GM19035 (cell line): ENCODE measurements around the gene ADAMTSL5.
"Not testable (repeated sequence)": the region's sequence is repeated elsewhere in the genome, so short reads cannot be mapped to it uniquely, and the experiment has no call there.

Experiments used
- ATAC-seq: cut with Tn5 transposase; IDR thresholded peaks from one replicate; pipeline ENCODE4 v1.9.1; 2021; ENCODE audit not compliant: unreplicated experiment

The ADAMTSL5 gene

DNA sequence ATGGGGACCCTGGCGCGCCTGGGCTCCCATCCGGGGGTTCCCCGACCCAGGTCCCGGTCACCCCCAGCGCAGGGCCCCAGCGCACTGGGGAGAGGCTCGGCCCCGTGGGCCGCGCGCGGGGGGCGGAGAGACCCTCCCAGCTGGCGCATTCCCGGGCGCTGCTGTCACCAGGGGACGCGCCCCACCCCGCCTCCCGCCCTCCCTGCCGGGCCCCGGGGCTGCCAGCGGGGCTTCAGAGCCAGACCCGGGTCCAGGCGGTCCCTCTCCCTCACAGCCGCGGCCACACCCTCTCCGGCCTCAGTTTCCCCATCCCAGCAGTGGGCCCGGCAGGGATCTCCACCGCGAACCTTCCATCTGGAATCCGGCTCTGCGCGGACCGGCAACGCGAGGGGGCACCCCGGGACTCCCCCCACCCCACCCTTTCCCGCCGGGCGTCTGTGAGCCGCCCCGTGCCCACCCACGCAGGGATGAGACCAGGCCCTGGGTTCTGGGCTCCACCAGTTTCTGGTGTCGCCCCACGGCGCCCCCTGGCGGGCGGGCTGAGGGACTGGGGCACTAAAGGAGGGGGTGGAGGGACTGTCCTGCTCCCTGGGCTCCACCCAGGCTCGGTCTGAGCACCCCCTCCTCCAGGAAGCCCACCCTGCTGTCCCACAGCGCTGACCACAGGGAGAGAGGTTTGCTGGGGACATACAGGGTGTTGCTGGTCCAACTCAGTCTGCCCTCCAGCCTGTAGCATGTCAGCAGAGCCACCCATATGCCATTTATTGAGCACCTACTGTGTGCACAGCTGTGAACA, 878 bp upstream of the ADAMTSL5 start:
- ATAC-seq: no peak

GRCh38 chr19:1511318-1512317, 1.2 kb downstream of the ADAMTSL5 start:
- no peak for ATAC-seq

DNA sequence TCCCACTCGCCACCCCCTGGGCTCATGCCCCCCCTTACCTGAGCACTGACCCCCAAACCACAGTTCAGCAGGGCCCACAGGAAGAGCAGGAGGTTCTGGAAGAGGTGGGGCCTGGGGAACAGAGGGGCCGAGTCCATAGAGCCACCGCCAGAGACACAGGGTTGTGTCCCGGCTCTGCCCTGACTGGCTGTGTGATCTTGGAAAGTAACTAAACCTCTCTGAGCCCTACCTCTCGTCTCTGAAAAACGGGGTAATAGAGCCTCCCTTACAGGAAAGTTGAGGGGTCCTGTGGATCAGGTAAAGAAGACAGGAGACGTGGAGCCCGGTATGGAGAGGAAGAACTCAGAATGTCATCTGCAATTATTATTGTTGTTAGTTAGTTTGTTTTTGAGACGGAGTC, 2.0 kb downstream of the ADAMTSL5 start:
- ATAC-seq: no peak

DNA sequence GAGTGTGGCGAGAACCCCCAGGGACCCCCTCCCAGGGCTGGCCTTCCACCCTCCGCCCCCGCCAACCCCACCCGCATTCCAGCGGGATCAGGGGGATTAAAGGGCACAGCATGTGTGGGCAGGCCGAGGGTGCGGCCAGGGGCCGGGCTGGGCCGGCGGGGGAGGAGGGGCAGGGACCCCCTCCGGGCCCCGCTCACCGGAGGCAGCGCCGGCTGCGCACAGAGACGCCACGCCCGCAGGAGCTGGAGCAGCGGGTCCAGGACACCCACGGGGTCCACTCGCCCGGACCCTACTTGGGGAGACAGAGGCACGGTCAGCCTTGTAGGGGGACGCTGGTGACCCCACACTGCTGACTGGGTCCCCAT, 2.4 kb downstream of the ADAMTSL5 start:
- ATAC-seq: no peak

DNA sequence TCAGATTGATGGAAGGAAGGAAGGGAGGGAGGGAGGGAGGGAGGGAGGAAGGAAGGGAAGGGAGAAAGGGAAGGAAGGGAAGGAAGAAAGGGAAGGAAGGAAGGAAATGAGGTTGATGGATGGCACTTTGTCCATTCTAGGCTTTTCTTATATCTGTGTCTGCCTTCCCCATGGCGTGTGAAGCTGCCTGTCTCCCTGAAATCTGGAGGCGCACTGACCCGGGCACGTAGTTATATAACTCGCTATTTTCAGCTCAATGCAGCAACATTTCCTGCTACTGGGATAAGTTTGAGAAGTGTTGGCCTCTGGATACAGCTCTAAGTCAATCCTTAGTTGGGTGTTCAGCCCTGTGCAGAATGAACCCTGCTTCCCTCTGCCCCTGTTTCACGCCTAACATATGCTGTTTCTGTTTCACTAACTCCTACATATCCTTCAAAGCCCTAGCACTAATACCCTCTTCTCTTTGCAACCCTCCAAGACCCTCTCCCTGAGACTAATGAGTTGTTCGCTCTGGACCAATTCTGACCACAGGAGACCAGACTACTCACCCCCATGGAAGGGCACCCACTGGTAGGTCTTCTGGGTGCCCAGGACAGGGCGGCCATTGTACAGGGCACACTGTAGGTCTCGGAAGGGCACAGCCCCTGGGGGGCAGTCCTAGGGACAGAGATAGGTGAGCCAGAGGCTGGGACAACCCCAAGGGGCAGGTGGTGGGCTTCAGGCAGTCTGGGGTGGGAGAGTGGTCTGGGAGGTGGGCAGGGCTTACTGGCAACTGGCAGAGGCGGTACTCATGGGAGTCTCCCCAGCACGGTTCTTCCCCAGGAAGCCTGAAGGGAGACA, 3.0 kb downstream of the ADAMTSL5 start:
- ATAC-seq: no peak

- no peak for ATAC-seq
Observed at GRCh38 chr19:1508507-1508856, 4.3 kb downstream of the ADAMTSL5 start.

DNA sequence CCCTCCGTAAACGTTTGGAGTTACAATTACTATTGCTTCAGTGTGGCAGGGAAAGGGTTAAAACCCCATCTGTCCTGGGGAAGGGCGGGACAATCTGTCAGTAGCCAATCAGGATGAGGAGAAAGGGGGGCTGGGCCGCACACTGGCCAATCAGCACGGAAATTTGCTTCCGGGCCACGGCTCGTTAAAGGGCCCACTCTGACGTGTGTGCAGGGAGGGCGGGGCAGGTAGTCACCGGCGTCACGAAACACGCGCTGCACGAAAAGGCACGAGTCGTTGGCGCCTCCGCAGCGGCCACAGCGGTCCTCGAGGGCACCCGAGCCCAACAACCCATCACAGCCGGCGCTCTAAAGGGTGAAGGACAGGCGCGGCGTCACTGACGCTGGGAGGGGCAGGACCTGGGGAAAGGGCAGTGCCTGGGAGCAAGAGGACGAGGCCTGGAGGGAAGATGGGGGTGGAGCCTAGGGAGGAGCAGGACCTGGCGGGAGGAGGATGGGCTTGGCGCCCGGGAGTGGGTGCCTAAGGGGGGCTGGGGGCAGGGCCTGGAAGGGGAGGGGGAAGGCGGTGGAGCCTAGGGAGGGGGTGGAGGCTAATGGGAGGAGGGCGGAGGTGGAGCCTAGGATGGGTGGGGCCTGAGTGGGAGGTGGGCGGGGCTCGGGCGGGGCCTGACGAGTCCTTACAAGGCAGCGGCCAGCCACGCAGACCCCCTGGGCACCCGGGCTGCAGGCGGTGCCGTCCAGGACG, 4.9 kb downstream of the ADAMTSL5 start:
- no peak for ATAC-seq

DNA sequence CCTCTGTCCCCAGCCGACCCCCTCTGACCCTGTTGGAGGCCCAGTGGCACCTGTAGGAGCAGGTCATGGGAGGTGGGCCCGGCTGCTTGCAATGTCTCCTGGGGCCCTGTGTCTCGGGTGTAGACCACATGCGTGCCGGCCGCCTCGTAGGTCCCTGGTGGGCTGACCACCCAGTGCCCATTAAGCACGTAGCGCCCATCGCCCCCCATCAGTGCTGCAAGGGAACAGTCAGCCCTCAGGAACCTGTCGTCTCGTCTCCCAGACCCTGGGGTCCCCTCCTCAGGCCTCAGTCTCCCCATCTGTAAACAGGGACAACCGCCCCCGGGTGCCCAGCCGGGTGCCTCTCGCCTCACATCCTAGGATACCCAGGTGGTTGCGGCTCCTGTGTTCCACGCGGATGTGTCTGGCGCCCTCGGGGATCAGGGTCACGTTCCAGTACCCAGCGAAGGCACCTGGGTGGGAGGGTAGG, 5.6 kb downstream of the ADAMTSL5 start:
- no peak for ATAC-seq

- ATAC-seq: no peak
Observed at GRCh38 chr19:1505991-1506881, 6.6 kb downstream of the ADAMTSL5 start.

- ATAC-seq: no peak
Observed at GRCh38 chr19:1505012-1505411, 7.8 kb downstream of the ADAMTSL5 start.

GRCh38 chr19:1503925-1504773, 8.7 kb downstream of the ADAMTSL5 start:
- ATAC-seq: no peak

- no peak for ATAC-seq
Observed at GRCh38 chr19:1503089-1503924, 9.5 kb downstream of the ADAMTSL5 start.

DNA sequence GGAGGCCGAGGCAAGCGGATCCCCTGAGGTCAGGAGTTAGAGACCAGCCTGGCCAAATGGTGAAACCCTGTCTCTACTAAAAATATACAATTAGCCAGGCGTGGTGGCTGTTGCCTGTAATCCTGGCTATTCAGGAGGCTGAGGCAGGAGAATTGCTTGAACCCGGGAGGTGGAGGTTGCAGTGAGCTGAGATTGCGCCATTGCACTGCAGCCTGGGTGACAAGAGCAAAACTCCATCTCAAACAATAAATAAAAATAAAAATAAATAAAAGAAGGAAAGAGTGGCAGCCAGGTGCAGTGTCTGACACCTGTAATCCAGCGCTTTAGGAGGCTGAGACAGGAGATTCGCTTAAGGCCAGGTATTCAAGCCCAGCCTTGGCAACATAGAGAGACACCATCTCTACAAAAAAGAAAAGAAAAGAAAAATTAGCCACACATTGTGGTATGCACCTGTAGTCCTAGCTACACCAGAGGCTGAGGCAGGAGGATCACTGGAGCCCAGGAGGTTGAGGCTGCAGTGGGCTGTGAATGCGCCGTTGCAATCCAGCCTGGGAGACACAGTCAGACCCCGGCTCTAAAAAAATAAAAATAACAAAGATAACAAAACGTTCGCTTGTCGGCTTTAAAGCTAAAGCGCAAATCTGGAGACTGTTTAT, 10.3 kb downstream of the ADAMTSL5 start:
- no peak for ATAC-seq

DNA sequence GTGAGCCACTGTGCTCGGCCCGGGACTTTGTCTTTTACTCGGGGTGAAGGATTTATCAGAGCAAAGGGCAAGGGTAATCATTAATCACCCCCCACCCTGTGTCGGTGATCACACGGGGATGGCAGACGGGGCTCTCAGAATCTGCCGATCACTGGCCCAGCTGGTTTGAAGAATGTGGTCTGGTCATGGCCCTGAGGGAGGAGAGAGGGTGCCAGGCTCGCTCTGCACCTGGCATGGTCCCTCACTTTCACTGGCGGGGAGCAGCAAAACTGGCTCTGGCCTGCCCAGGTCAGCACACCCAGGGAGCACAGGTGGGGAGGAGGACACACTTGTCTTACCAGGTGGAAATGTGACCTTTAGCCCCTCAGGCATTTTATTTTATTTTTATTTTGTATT, 11.6 kb downstream of the ADAMTSL5 start:
- ATAC-seq: no peak

GRCh38 chr19:1499231-1499630, 13.6 kb downstream of the ADAMTSL5 start:
- ATAC-seq: not testable (repeated sequence)

DNA sequence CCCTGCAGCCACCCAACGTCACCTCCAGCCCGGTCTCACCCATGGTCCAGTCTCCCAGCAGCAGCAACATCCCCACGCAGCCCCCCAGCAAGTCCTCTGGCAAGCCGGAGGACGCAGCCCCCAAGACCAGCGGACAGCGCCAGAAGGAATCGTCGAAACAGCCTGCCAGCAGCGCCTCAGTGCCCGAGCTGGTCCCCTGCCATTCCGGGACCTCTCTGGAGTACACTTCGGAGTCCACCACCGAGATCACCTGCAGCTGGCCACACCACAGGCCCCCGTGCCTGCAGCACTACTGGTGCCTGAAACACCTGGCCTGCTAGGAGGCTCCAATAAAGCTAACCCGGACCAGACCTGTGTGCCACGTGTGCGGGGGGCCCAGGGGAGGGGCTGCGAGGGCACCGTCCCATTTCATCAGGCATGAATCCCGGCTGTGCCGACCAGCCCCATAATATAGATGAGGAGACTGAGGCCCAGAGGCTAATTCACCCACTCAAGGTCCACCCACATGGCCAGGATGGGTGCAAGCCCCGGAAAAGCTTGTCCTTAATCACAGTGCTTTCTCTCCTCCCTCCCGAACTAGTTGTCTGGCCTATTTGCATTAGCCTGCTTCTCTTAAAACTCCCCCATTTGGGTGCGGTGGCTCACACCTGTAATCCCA, 15.1 kb downstream of the ADAMTSL5 start:
- ATAC-seq: no peak
